Measurements from ENCODE around the gene SH3BGRL3.
"Not testable (repeated sequence)": the region's sequence is repeated elsewhere in the genome, so short reads cannot be mapped to it uniquely, and the experiment has no call there.

Gene SH3BGRL3

GRCh38 chr1:26314501-26314900 lies 34.6 kb downstream of the SH3BGRL3 start:
- DNase-seq (ENCODE audit: extremely low read depth in 1 of 2, low read depth in 1 of 2), result no peak

DNA sequence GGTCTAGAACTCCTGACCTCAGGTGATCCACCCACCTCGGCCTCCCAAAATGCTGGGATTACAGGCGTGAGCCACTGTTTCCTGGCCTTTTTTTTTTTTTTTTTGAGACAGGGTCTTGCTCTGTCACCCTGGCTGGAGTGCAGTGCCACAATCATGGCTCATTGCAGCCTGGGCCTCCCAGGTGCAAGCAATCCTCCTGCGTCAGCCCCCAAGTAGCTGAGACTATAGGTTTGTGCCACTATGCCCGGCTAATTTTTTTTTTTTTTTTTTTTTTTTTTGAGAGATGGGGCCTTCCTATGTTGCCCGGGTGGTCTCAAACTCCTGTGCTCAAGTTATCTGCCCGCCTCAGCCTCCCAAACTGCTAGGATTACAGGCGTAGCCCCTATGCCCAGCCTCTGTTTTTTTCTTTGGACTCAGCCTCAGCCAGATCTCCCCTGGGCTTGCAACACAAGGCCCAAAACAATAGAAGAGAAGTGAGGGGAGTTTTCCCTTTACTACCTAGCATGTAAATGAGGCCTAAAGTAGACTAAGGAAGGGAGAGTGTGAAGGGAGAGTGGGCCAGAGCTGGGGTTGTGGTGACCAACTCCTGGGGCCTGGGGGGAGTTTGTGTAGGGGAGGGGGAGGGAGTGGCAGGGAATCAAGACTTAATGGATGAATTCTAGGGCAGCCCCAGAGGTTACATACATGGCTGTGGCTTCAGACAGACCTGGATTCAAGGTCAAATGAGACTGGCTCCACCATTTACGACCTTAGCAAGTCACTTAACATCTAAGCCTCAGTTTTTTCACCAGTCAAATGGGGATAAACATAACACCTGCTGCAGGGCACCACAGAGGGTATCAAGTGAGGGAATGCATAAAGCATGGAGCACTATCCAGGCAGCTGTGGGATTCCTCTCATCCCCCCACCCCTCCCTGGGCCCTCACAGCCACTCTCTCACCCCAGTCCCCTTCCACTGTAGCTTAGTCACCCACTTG lies 36.3 kb downstream of the SH3BGRL3 start:
- DNase-seq (ENCODE audit: extremely low read depth in 1 of 2, low read depth in 1 of 2), result no peak

DNA sequence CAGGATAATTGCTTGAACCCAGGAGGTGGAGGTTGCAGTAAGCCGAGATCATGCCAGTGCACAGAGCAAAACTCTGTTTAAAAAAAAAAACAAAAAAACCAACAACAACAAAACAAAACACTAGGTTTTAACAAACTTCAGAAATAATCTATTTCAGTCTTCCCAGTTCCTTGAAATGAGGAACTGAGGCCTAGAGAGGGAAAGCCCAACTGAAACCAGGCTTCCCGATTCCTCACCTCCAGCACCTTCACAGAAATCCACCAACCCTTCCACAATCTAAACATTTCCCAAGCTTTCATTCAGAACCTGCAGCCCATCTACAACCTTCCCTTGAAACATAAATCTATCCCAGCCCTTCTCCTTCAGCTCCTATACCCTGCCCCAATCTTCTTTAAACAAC lies 37.3 kb downstream of the SH3BGRL3 start:
- no peak for DNase-seq (ENCODE audit: extremely low read depth in 1 of 2, low read depth in 1 of 2)

DNA sequence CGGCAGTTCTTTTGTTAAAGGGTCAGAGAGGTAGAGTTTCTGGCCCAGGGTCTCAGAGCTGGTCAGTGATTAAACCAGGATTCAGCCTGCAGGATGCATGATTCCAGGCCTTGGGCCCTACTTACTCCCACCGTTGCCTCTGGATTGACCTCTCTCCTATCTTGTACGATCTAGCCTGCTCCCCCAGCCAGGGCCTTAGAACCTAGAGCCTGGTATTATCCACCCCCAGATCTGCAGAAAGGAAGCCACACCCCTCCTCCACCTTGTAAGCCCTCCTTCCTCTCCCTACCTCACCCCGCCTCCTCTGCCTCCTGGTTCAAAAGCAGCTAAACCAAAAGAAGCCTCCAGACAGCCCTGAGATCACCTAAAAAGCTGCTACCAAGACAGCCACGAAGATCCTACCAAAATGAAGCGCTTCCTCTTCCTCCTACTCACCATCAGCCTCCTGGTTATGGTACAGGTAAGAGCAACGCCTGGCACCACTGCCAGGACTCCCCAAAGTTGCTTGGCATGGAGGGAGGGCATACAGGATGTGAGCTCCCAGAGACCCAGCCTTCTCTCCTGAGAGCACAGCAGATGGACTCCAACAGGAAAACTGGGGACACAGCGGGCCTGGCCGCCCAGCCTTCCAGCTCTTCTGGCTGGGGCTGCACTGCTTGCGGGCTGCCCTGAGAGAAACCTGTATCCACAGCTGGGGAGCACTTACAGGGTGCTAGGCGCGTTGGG lies 37.9 kb downstream of the SH3BGRL3 start, which contains the start of gene CD52:
TSS of gene CD52 (plus strand) at position 347 of the 726 bp plus-strand sequence. CDS start at position 407, 60 bp downstream.
- peak; percentile 46 to 63 for DNase-seq (ENCODE audit: extremely low read depth in 1 of 2, low read depth in 1 of 2)

- DNase-seq (ENCODE audit: extremely low read depth in 1 of 2, low read depth in 1 of 2), result no peak
Measured at GRCh38 chr1:26318338-26319064, 38.6 kb downstream of the SH3BGRL3 start.

DNA sequence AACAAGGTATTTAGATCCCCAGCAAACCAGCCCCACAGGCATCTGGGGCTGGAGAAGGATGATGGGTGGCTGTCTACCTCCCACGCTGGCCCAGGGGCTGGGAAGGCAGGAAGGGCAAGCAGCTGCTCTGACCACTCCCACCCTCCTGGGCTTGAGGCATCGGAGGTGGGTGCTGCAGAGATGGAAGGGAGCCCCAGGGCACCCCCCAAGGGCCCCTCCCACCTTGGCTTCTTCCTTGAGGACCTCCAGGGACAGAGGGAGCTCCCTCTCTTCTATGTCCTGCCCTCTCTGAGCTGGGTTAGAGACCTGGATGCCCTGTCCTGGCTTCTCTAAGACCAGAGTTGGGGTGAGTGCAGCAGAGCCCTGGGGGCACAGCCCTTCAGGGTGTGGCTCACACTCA lies 41.0 kb downstream of the SH3BGRL3 start:
- no peak for DNase-seq (ENCODE audit: extremely low read depth in 1 of 2, low read depth in 1 of 2)

GRCh38 chr1:26321315-26322041 lies 41.6 kb downstream of the SH3BGRL3 start:
- peak; percentile 92 for DNase-seq (ENCODE audit: extremely low read depth in 1 of 2, low read depth in 1 of 2)

- DNase-seq (ENCODE audit: extremely low read depth in 1 of 2, low read depth in 1 of 2), result no peak
Measured at GRCh38 chr1:26322042-26322331, 42.1 kb downstream of the SH3BGRL3 start.

- DNase-seq (ENCODE audit: extremely low read depth in 1 of 2, low read depth in 1 of 2), result no peak
Measured at GRCh38 chr1:26323382-26323781, 43.5 kb downstream of the SH3BGRL3 start.

GRCh38 chr1:26324550-26324949 lies 44.7 kb downstream of the SH3BGRL3 start:
- DNase-seq (ENCODE audit: extremely low read depth in 1 of 2, low read depth in 1 of 2), result no peak

- no peak for DNase-seq (ENCODE audit: extremely low read depth in 1 of 2, low read depth in 1 of 2)
Measured at GRCh38 chr1:26327956-26328362, 48.1 kb downstream of the SH3BGRL3 start.

GRCh38 chr1:26328597-26328996 lies 48.7 kb downstream of the SH3BGRL3 start:
- no peak for DNase-seq (ENCODE audit: extremely low read depth in 1 of 2, low read depth in 1 of 2)

DNA sequence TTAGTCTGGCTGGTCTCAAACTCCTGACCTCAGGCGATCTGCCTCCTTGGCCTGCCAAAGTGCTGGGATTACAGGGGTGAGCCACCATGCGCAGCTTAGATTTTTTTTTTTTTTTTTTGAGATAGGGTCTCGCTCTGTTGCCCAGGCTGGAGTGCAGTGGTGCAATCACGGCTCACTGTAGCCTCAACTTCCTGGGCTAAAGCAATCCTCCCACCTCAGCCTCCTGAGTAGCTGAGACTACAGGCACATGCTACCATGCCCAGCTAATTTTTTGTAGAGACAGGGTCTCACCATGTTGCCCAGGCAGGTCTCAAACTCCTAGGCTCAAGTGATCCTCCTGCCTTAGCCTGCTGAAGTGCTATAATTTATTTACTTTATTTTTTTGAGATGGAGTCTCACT lies 49.5 kb downstream of the SH3BGRL3 start:
- not testable (repeated sequence) for DNase-seq (ENCODE audit: extremely low read depth in 1 of 2, low read depth in 1 of 2)

DNA sequence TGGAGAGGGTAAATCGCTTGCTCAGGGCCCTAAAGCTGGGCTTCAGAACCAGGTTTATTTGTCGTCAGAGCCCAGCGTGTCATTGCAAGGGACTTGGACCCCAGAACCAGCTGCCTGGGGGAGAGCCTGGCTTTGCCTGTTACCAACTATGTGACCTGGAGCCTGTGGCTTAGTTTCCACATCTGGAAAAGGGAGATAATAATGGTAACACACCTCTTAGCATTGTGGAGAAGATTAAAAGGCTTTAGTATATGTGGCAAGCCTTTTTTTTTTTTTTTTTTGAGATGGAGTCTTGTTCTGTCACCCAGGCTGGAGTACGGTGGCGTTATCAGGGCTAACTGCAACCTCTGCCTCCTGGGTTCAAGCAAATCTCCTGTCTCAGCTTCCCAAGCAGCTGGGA lies 50.4 kb downstream of the SH3BGRL3 start:
- no peak for DNase-seq (ENCODE audit: extremely low read depth in 1 of 2, low read depth in 1 of 2)

Measured in activated CD8-positive, alpha-beta memory T cell treated with anti-CD3 and anti-CD28 coated beads for 1 hour (primary cell).